HFFc6 (cell line): ENCODE results near the gene RARRES2. TPM values are rescaled to one million over a fixed set of nuclear protein-coding genes. Genes with fewer than 3 reads are reported as not detected.
"Not testable (repeated sequence)": the region's sequence is repeated elsewhere in the genome, so short reads cannot be mapped to it uniquely, and the experiment has no call there.

ENCODE experiments used
- DNase-seq: peaks from one replicate; pipeline ENCODE4 v3.0.0-alpha.2; 2018
- H3K27ac Mint-ChIP-seq: 2 replicates; pipeline ENCODE4 v1.8.0; 2020; ENCODE audit warnings: mild to moderate bottlenecking, mixed read lengths
- H3K27me3 Mint-ChIP-seq: 2 replicates; pipeline ENCODE4 v1.8.0; 2021; ENCODE audit warnings: mild to moderate bottlenecking, moderate library complexity, mixed read lengths; ENCODE audit not compliant: insufficient read depth
- H3K36me3 Mint-ChIP-seq: 2 replicates; pipeline ENCODE4 v1.8.0; 2021; ENCODE audit warnings: low read depth, mixed read lengths
- H3K4me1 Mint-ChIP-seq: 2 replicates; pipeline ENCODE4 v1.8.0; 2020; ENCODE audit warnings: low read depth, mixed read lengths
- H3K4me3 Mint-ChIP-seq: 2 replicates; pipeline ENCODE4 v1.8.0; 2020; ENCODE audit warnings: mild to moderate bottlenecking, moderate library complexity, mixed read lengths
- H3K9me3 Mint-ChIP-seq: 2 replicates; pipeline ENCODE4 v1.8.0; 2020; ENCODE audit warnings: mild to moderate bottlenecking, mixed read lengths
- CTCF ChIP-seq: fragments of 200-600 bp; sonication (generic); IDR thresholded peaks from 2 replicates; pipeline ENCODE4 v1.5.0; 2021; ENCODE audit warnings: antibody characterized with exemption, mild to moderate bottlenecking
- long read RNA-seq: library from polyadenylated mRNA; unstranded; transcript quantifications from one replicate; pipeline ENCODE4 v2.0.0, GENCODE V29; 2019
- total RNA-seq, 6 experiments: library from RNA; stranded (reverse); fragmentation: NEBNext Ultra II Directional; extraction: Animal tissue kit (Norgen Biotek cat#: 25700); gene quantifications; 2 replicates in 1 of 6; 3 replicates in 5 of 6; pipeline ENCODE4 v1.2.3, GENCODE V29; 2021

Gene RARRES2
- total RNA-seq: under 1 TPM in 2 of 6 experiments, not detected in 4; 0.28 to 0.39 TPM
- long read RNA-seq: 0 reads

DNA sequence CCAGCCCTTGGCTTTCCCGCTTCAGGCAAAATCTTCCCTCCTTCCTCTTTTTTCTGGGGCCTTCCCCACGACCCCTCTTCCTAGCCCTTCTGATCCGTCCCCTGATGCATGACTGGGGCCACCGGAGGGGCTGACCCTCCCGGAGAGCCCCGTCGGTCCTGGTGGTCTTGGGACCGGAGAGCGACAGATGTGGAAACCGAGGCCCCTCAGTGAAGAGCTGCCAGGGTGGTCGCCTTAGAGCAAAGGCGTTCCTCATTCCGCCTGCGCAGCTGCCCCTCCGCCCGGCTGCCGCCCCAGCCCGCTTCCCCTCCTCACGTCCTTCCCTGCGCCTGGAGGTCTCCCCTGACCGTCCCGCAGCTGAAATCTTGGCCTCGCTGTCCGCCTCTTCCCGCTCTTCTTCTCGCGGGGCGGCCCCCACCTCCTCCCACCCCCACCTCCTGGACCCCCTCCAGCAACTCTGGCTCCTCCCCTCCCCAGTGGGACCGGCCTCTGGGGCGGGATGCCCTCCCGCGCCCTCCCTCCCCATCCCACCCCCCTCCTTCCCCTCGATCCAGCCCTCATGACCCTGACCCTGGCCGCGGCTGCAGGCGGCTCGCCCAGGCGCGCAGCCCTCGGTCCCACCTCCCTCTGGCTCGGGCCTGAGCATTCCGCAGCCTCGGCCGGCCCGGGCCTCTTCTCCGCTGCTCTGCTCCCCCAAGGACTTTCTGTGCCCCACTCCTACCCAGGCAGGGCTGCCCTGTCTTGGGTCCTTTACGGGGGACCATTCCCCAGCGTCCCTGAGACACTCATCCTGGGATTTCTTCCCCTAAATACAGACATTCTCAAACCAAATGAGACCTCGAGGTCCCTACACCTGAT is at the start of gene RARRES2:
Gene RARRES2 (minus strand): TSS at position 367 of the 858 bp plus-strand sequence. CDS start 1,020 bp downstream, outside the sequence.
- peaks cover 30% of the 10 kb centered on the region for H3K27me3 Mint-ChIP-seq
- no peak for DNase-seq
- peaks cover 6% of the 10 kb centered on the region; the same call in 1 of the 2 replicates for H3K4me1 Mint-ChIP-seq
- TF ChIP-seq CTCF: no peak
- no peaks in the 10 kb centered on the region for H3K9me3 Mint-ChIP-seq
- H3K4me3 Mint-ChIP-seq: no peak within 1 kb of the TSS
- H3K36me3 Mint-ChIP-seq: no peaks in the 10 kb centered on the region
- no peak within 1 kb of the TSS for H3K27ac Mint-ChIP-seq

- Mint-ChIP-seq H3K4me1 (peaks cover 39% of the 10 kb centered on the region), H3K27ac (no peak overlapping the region), H3K27me3 (no peaks in the 10 kb centered on the region), H3K9me3 (no peaks in the 10 kb centered on the region), H3K36me3 (peaks cover 7% of the 10 kb centered on the region), H3K4me3 (no peak overlapping the region)
- no peak for TF ChIP-seq CTCF
- peak; percentile 25 for DNase-seq
These were observed 48.8 kb upstream of the RARRES2 start for GRCh38 chr7:150390205-150390604.

DNA sequence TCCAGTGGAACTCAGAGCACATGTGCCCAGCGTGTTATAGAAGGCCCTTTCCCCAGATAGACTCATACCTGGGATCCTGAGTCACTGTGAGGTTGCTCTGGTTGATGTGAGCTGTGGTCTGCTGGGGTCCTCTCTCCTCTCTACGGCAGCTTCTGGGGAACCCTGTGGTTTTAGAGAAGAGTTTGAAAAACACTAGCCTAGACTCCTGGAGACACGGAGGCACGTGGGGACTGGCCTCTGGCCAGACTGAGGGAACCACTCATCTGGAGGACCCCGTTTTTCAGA is 48.0 kb upstream of the RARRES2 start:
- Mint-ChIP-seq H3K9me3 (no peaks in the 10 kb centered on the region), H3K4me1 (peaks cover 36% of the 10 kb centered on the region), H3K36me3 (peaks cover 7% of the 10 kb centered on the region), H3K4me3 (no peak overlapping the region), H3K27ac (no peak overlapping the region), H3K27me3 (no peaks in the 10 kb centered on the region)
- DNase-seq: no peak
- no peak for TF ChIP-seq CTCF

- 0 out of 2 replicates have a peak, but pooled peaks have one; percentile 11 for TF ChIP-seq CTCF
- no peak for DNase-seq
- Mint-ChIP-seq H3K4me3 (no peak overlapping the region), H3K9me3 (no peaks in the 10 kb centered on the region), H3K27ac (no peak overlapping the region), H3K36me3 (peaks cover 7% of the 10 kb centered on the region), H3K4me1 (peaks cover 30% of the 10 kb centered on the region), H3K27me3 (no peaks in the 10 kb centered on the region)
These were observed 47.5 kb upstream of the RARRES2 start for GRCh38 chr7:150388709-150389531.

DNA sequence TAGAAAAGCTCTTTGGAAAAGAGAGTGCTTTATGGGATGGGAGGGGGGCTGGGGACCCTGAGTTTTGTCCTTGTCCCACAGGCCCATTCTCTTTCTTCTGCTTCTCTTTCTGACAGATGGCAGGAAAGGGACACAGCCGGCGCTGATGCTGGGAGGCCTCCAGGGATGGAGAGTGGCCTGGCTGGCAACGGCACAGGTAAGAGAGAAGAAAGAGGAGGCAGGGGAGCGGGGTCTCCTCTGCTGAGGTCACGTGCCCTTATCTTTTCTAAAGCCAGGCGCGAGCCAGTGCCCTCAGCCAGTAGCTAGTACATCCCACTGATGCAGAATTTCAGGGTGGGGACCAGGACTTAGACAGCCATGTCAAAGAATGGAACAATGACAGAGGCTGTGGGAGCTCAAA is 46.9 kb upstream of the RARRES2 start:
- Mint-ChIP-seq H3K9me3 (no peaks in the 10 kb centered on the region), H3K36me3 (peaks cover 7% of the 10 kb centered on the region), H3K27ac (no peak overlapping the region), H3K27me3 (no peaks in the 10 kb centered on the region), H3K4me1 (peaks cover 30% of the 10 kb centered on the region), H3K4me3 (no peak overlapping the region)
- no peak for TF ChIP-seq CTCF
- DNase-seq: no peak

DNA sequence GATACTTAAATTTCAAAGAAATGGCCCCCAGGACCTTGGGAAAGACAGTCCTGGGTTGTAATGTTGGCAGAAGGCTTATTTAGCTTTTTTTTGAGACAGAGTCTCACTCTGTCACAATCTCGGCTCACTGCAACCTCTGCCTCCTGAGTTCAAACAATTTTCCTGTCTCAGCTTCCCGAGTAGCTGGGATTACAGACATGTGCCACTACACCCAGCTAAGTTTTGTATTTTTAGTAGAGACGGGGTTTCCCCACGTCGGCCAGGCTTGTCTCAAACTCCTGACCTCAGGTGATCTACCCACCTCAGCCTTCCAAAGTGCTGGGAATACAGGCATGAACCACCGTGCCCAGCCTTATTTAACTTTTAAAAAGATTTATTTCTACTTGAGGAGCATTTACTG is 44.5 kb upstream of the RARRES2 start:
- H3K36me3 Mint-ChIP-seq, H3K27ac Mint-ChIP-seq, H3K9me3 Mint-ChIP-seq, H3K27me3 Mint-ChIP-seq, H3K4me3 Mint-ChIP-seq, DNase-seq: not testable (repeated sequence)
- H3K4me1 Mint-ChIP-seq: peaks cover 18% of the 10 kb centered on the region
